ENCODE data around the gene GGA3. TPM values are rescaled to one million over a fixed set of nuclear protein-coding genes. Genes with fewer than 3 reads are reported as not detected.
"Not testable (repeated sequence)": the region's sequence is repeated elsewhere in the genome, so short reads cannot be mapped to it uniquely, and the experiment has no call there.

The GGA3 gene
- total RNA-seq, 2 donors from 2014 or later, result 28.0 to 32.4 TPM

DNA sequence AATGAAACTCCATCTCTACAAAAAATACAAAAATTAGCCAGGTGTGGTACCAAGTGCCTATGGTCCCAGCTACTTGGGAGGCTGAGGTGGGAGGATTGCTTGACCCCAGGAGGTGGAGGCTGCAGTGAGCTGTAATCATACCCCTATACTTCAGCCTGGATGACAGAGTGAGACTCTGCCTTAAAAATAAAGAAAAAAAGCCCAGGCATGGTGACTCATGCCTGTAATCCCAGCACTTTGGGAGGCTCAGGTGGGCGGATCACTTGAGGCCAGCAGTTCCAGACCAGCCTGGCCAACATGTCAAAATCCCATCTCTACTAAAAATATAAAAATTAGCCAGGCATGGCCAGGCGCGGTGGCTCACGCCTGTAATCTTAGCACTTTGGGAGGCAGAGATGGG lies 18.8 kb upstream of the GGA3 start:
- intact Hi-C loops (cut with DNase I); DNase-seq (ENCODE audit: low spot score): not testable (repeated sequence)

DNA sequence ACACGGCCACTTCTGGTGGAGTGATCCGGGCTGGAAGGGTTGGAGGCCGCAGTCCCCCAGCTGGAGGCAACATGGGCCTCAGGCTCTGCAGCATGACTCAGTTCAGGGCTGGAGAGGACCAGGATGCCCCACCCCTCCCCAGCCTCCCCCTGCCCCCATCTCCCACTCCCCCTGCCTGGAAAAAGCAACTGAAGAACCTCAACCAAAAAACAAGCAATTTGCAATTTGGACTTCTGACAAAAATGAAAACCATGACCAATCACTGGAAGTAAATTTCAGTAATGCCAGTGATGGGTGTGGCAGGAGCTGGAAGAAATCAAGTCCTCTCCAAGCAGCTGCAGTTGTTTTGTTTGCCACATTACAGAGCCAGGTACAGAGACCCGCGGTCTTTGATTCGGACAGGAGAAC lies 16.3 kb upstream of the GGA3 start:
- intact Hi-C loops (cut with DNase I), result no loop called here
- no peak for DNase-seq (ENCODE audit: low spot score)

DNA sequence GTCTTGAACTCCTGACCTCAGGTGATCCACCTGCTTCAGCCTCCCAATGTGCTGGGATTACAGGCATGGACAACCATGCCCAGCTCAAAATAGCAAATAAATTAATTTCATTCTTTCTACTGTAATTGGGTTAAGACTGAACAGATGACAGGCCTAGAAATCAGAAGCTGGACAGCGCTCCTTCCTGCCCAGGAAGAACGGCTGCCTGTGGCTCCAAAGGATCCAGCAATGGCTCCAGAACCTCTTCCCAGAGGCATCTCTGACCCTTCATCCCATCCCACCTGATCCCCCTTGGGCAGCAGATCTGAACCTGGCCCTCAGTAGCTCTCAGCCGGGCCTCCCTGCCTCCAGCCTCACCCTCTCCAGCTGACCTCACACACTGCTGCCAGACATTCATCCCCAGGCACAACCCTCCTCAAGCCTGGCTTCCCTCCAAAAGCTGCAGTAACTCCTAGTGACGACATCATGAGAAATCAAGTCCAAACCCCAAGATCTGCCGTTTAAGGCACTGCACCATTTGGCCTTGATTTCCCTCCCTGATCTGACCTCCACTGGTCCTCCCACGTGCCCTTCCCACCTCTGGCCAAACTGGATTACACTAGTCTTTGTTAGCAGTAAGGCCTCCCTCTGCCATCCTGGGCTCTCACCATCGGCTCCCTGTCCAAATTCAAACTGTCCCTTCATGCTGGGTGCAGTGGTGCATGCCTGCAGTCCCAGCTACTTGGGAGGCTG lies 12.7 kb upstream of the GGA3 start:
- intact Hi-C loops (cut with DNase I), result no loop called here
- DNase-seq (ENCODE audit: low spot score), result no peak

GRCh38 chr17:75272848-75273184 lies 11.4 kb upstream of the GGA3 start:
- DNase-seq (ENCODE audit: low spot score), result no peak
- intact Hi-C loops (cut with DNase I), result no loop called here

- intact Hi-C loops (cut with DNase I), result no loop called here
- no peak for DNase-seq (ENCODE audit: low spot score)
Measured at GRCh38 chr17:75271955-75272847, 10.8 kb upstream of the GGA3 start.

- peak; percentile 96 for DNase-seq (ENCODE audit: low spot score)
- intact Hi-C loops (cut with DNase I), result no loop called here
Measured at GRCh38 chr17:75271233-75271954, 10.0 kb upstream of the GGA3 start.

GRCh38 chr17:75270966-75271232 lies 9.5 kb upstream of the GGA3 start, which contains the start of gene MIF4GD:
Gene MIF4GD (minus strand): TSS chr17:75271231. CDS start chr17:75270195, 1,036 bp downstream.
- intact Hi-C loops (cut with DNase I), result no loop called here
- no peak for DNase-seq (ENCODE audit: low spot score)

DNA sequence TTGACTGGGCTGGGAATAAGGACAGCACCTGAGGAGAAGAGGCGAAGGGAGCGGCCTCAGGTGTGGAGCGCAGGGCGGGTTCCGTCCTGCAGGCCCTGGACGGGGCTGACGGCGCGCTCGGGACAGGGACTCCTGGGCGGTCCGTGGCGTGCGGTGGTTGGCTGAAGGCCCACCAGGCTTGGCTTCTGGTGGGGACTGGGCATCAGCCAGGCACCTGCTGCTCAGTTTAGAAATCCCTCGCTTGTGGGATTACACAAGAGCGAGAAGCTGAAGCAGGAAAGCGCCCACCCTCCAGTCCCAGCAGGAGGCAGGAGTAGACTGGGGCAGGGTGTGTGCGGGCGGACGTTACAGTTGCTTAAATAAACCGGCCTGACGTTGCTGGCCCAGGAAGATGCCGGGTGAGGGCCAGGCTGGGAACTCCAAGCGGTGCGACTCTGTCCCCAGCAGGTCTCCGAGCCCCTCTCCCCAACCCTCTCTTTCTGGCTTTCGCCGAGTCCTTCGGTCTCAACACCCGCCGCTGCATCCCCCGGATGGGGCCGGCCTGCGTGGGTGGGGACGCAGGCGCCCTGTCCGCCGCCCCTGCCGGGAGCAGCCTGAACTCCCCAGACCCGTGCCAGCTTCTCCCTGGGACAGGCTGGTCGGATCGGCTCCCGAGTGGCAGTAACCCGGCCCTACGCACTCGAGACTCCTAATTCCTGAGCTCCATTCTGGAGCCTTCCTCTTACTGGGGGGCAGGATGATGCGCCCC lies 9.0 kb upstream of the GGA3 start:
- intact Hi-C loops (cut with DNase I), result no loop called here
- peak; percentile 90 for DNase-seq (ENCODE audit: low spot score)

- no peak for DNase-seq (ENCODE audit: low spot score)
- intact Hi-C loops (cut with DNase I), result no loop called here
Measured at GRCh38 chr17:75269844-75270217, 8.4 kb upstream of the GGA3 start.

GRCh38 chr17:75267411-75268232 lies 6.2 kb upstream of the GGA3 start:
- DNase-seq (ENCODE audit: low spot score), result no peak
- intact Hi-C loops (cut with DNase I), result no loop called here

GRCh38 chr17:75267153-75267410 lies 5.7 kb upstream of the GGA3 start:
- intact Hi-C loops (cut with DNase I), result no loop called here

DNA sequence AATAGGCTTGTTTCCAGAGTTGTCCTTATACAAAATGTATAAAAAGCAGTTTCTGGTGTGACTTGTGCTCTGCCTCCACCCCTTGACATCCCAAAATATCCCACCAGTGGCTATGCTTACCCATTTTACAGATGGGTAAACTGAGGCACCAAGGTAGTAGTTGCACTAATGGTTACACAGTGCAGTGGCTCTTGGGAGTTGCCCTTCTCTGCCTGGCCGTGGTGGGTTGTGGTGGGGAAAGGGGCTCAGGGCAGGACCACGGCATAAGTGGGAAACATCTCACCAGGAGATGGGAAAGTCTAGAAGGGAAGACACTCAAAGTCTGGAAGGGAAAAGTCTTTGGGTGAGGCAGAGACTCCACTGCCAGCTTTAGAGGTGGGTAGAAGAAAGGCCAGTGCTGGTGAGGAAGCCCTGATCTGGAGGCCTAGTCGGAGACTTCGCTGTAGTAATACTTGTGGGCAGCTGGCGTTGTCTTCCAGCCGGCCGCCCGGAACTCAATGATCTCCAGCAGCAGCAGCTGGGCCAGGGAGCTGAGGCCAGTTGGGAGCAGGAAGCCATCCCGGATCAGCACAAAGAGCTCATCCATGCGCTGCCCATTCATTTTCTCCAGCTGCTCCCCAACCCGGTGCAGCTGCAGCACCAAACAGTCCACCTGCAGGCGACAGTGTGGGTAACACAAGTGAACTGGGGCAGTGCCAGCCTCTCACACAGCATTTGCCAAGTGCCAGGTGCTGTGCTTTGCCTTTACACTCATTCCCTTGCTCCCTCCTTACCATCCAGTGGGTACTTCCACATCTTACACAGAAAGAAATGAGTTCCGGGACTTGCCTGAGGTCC lies 5.1 kb upstream of the GGA3 start:
- no peak for DNase-seq (ENCODE audit: low spot score)
- intact Hi-C loops (cut with DNase I), result no loop called here

More at GRCh38 chr17:75267153-75267410, 5.7 kb upstream of the GGA3 start:
- DNase-seq (ENCODE audit: low spot score), result no peak

DNA sequence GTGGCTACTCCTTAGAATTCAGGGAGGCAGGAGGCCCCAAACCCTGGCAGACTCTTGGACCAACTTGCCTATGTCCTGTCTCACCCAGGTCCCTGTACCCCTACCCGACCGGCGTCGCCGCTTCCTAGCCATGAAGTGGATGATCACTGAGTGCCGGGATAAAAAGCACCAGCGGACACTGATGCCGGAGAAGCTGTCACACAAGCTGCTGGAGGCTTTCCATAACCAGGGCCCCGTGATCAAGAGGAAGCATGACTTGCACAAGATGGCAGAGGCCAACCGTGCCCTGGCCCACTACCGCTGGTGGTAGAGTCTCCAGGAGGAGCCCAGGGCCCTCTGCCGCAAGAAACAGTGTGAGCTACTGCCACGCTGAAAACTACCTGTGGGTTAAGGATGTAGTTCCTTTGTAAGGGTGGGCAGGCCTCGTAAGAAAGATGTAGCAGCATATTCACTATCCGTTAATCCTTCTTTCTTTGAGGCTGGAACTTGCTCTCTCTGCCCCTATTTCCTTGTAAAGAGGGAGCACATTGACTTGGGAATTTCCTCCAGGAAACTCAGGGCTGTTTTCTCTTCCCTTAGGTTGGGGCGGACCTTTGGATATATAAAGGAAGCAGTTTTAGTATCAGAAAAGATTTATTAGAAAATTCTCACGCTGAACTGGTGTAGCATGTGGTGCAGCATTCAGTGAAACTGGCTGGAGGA lies 4.4 kb upstream of the GGA3 start:
- no peak for DNase-seq (ENCODE audit: low spot score)
- intact Hi-C loops (cut with DNase I), result no loop called here

GRCh38 chr17:75263055-75263454 lies 1.6 kb upstream of the GGA3 start:
- intact Hi-C loops (cut with DNase I), result no loop called here
- no peak for DNase-seq (ENCODE audit: low spot score)

DNA sequence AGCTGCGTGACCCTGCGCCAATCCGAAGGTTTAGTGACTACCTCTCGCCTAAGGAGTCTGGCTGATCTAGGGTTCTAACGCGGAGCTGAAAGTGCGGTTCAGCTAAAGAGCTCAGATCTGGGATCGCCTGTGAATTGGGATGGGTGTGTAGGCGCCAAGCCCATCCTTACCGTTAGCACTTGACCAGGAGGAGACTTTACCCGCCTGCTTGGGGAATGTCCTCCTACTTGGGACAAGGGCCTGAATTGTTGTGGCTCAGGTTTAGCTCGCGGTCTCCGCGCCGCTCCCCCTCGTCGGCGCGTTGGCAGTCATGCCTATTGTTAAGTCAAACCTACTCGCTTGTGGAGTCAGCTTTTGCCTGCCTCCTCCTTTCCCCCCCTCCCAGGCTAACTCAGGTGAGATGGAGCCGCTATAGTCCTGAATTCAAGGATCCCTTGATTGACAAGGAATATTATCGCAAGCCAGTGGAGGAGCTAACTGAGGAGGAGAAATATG lies 753 bp upstream of the GGA3 start:
- DNase-seq (ENCODE audit: low spot score), result no peak
- intact Hi-C loops (cut with DNase I), result no loop called here

- intact Hi-C loops (cut with DNase I), result no loop called here
- no peak for DNase-seq (ENCODE audit: low spot score)
Measured at GRCh38 chr17:75260641-75261335, 618 bp downstream of the GGA3 start.

DNA sequence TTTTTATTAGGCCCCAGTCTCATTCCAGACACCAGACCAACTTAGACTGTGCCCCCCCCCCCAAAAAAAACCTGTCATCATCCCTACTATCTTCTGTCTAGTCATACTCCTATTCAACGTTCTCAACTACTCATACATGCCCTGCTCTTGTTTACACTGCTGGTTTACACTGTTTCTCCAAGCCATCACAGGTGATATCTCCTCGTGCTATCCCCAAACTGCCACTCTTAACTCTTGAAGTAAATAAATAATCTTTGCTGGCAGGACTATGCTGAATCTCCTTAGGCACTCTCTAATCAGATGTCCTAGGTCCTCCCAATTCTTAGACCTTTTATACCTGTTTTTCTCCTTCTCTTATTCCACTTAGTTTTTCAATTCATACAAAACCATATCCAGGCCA lies 4.2 kb downstream of the GGA3 start:
- DNase-seq (ENCODE audit: low spot score); intact Hi-C loops (cut with DNase I): not testable (repeated sequence)
